Measurements from ENCODE around the gene DNAJC15. TPM values are rescaled to one million over a fixed set of nuclear protein-coding genes. Genes with fewer than 3 reads are reported as not detected.

Gene DNAJC15
- total RNA-seq, 1 donor from 2014 or later, result 4.7 TPM

- intact Hi-C loops (cut with DNase I), result no loop called here
- H3K27ac ChIP-seq, result no peak overlapping the region
- no peaks in the 10 kb centered on the region for H3K4me1 ChIP-seq
- no peaks in the 10 kb centered on the region for H3K27me3 ChIP-seq
- H3K36me3 ChIP-seq, result no peaks in the 10 kb centered on the region
- TF ChIP-seq CTCF (IDR thresholded peaks at IDR 0.05), result no peak
- no peak for TF ChIP-seq POLR2AphosphoS5 (IDR thresholded peaks at IDR 0.05; ENCODE audit: insufficient read depth in 1 of 2, low read depth in 1 of 2)
- no peak for TF ChIP-seq POLR2A (IDR thresholded peaks at IDR 0.05)
- no peaks in the 10 kb centered on the region for H3K9me3 ChIP-seq
- no peak for DNase-seq (ENCODE audit: extremely low spot score in 2 of 2)
- H3K4me3 ChIP-seq, result no peak overlapping the region
These were observed 7.2 kb upstream of the DNAJC15 start for GRCh38 chr13:43016226-43016625.

- Histone ChIP-seq H3K9me3 (no peaks in the 10 kb centered on the region), H3K27ac (no peak overlapping the region), H3K4me1 (peaks cover 7% of the 10 kb centered on the region), H3K4me3 (no peak overlapping the region), H3K36me3 (no peaks in the 10 kb centered on the region), H3K27me3 (no peaks in the 10 kb centered on the region)
- no peak for DNase-seq (ENCODE audit: extremely low spot score in 2 of 2)
- intact Hi-C loops (cut with DNase I), result no loop called here
- no peak for TF ChIP-seq POLR2AphosphoS5 (IDR thresholded peaks at IDR 0.05; ENCODE audit: insufficient read depth in 1 of 2, low read depth in 1 of 2)
- TF ChIP-seq POLR2A (IDR thresholded peaks at IDR 0.05), result no peak
- no peak for TF ChIP-seq CTCF (IDR thresholded peaks at IDR 0.05)
These were observed 3.6 kb upstream of the DNAJC15 start for GRCh38 chr13:43019811-43020210.

- H3K27ac ChIP-seq, result no peak overlapping the region
- intact Hi-C loops (cut with DNase I), result no loop called here
- no peak for TF ChIP-seq POLR2A (IDR thresholded peaks at IDR 0.05)
- no peak for TF ChIP-seq CTCF (IDR thresholded peaks at IDR 0.05)
- TF ChIP-seq POLR2AphosphoS5 (IDR thresholded peaks at IDR 0.05; ENCODE audit: insufficient read depth in 1 of 2, low read depth in 1 of 2), result no peak
- no peak overlapping the region for H3K4me3 ChIP-seq
- H3K9me3 ChIP-seq, result no peaks in the 10 kb centered on the region
- no peak for DNase-seq (ENCODE audit: extremely low spot score in 2 of 2)
- H3K4me1 ChIP-seq, result peaks cover 7% of the 10 kb centered on the region
- no peaks in the 10 kb centered on the region for H3K36me3 ChIP-seq
- H3K27me3 ChIP-seq, result no peaks in the 10 kb centered on the region
These were observed 2.6 kb upstream of the DNAJC15 start for GRCh38 chr13:43020794-43021193.

GRCh38 chr13:43021926-43022670 lies 1.3 kb upstream of the DNAJC15 start:
- Histone ChIP-seq H3K4me3 (no peak overlapping the region), H3K27me3 (no peaks in the 10 kb centered on the region), H3K36me3 (no peaks in the 10 kb centered on the region), H3K9me3 (no peaks in the 10 kb centered on the region), H3K4me1 (peaks cover 16% of the 10 kb centered on the region), H3K27ac (no peak overlapping the region)
- intact Hi-C loops (cut with DNase I), result no loop called here
- no peak for TF ChIP-seq CTCF (IDR thresholded peaks at IDR 0.05)
- TF ChIP-seq POLR2AphosphoS5 (IDR thresholded peaks at IDR 0.05; ENCODE audit: insufficient read depth in 1 of 2, low read depth in 1 of 2), result no peak
- no peak for TF ChIP-seq POLR2A (IDR thresholded peaks at IDR 0.05)
- no peak for DNase-seq (ENCODE audit: extremely low spot score in 2 of 2)

- no peaks in the 10 kb centered on the region for H3K36me3 ChIP-seq
- TF ChIP-seq POLR2AphosphoS5 (IDR thresholded peaks at IDR 0.05; ENCODE audit: insufficient read depth in 1 of 2, low read depth in 1 of 2) (no peak), CTCF (IDR thresholded peaks at IDR 0.05) (no peak), POLR2A (IDR thresholded peaks at IDR 0.05) (no peak)
- H3K4me3 ChIP-seq, result peak overlapping the region; percentile 49 to 63
- no peak for DNase-seq (ENCODE audit: extremely low spot score in 2 of 2)
- no peaks in the 10 kb centered on the region for H3K9me3 ChIP-seq
- intact Hi-C loops (cut with DNase I), result no loop called here
- no peaks in the 10 kb centered on the region for H3K27me3 ChIP-seq
- peak overlapping the region; percentile 64 for H3K27ac ChIP-seq
- peaks cover 16% of the 10 kb centered on the region for H3K4me1 ChIP-seq
These were observed 475 bp upstream of the DNAJC15 start for GRCh38 chr13:43022934-43023288.
